Esophagus muscularis mucosa (tissue), 4 donors: ENCODE data around the gene CSNK1D. TPM values are rescaled to one million over a fixed set of nuclear protein-coding genes. Genes with fewer than 3 reads are reported as not detected.

Source experiments
- DNase-seq: peaks from one replicate; pipeline ENCODE4 v3.0.0-alpha.2; 2017; ENCODE audit errors: extremely low spot score
- H3K27ac ChIP-seq, 4 donors: fragments of 200-600 bp; sonication (generic); replicated peaks in 1 of 4; 1 replicate in 3 of 4; 2 replicates in 1 of 4; pipeline ENCODE4 v1.5.1; 2016 to 2019; ENCODE audit warnings: mild to moderate bottlenecking in 1 of 4
- H3K27me3 ChIP-seq, 4 donors: fragments of 200-600 bp; sonication (generic); one replicate each; pipeline versions ENCODE4 v1.5.1 to v1.6.0; 2016 to 2019
- H3K36me3 ChIP-seq, 4 donors: fragments of 200-600 bp; sonication (generic); one replicate each; pipeline ENCODE4 v1.5.1; 2016 to 2019
- H3K4me1 ChIP-seq, 4 donors: fragments of 200-600 bp; sonication (generic); one replicate each; pipeline ENCODE4 v1.5.1; 2016 to 2019
- H3K4me3 ChIP-seq, 4 donors: fragments of 200-600 bp; sonication (generic); 1 replicate in 2 of 4; 2 replicates in 2 of 4; pipeline ENCODE4 v1.5.1; 2016 to 2019; ENCODE audit warnings: mild to moderate bottlenecking in 4 of 4, moderate library complexity in 1 of 4
- H3K9me3 ChIP-seq, 4 donors: fragments of 200-600 bp; sonication (generic); 1 replicate in 3 of 4; 2 replicates in 1 of 4; pipeline ENCODE4 v1.5.1; 2016 to 2019
- EP300 ChIP-seq: sonication (generic); formaldehyde crosslinking; IDR thresholded peaks from one replicate; pipeline ENCODE4 v1.6.1; 2017; ENCODE audit warnings: antibody characterized with exemption
- POLR2A ChIP-seq: fragments of 450-650 bp; IDR thresholded peaks from one replicate; pipeline ENCODE4 v1.6.1; 2017; ENCODE audit warnings: antibody characterized with exemption, moderate library complexity, mild to moderate bottlenecking, low read depth
- POLR2AphosphoS5 ChIP-seq, 2 donors: sonication (generic); formaldehyde crosslinking; IDR thresholded peaks; one replicate each; pipeline ENCODE4 v1.6.1; 2017; ENCODE audit warnings: antibody characterized with exemption in 2 of 2
- WGBS: methylation state at CpG from one replicate; pipeline ENCODE4 v1.1.5; 2018; 5-methylcytosine and 5-hydroxymethylcytosine counted together
- intact Hi-C: fragments of 100-400 bp; cut with DNase I; formaldehyde crosslinking; loops from one replicate; pipeline ENCODE4 v1.15.1; 2023
- total RNA-seq, 4 donors: library from RNA; depleted of rRNA; stranded (reverse); fragments of >200 nt; gene quantifications; one replicate each; pipeline versions ENCODE4 v1.1.0 to v1.2.1, GENCODE V29; 2016
- TF ChIP-seq, protein P1 (sequence below), 3 experiments: fragments of 200-600 bp in 2 of 3; fragments of 450-650 bp in 1 of 3; sonication (generic) in 2 of 3; IDR thresholded peaks; one replicate each; pipeline ENCODE4 v1.5.1; 2017 to 2019; ENCODE audit warnings: antibody characterized with exemption in 3 of 3, mild to moderate bottlenecking in 2 of 3, moderate library complexity in 1 of 3

The CSNK1D gene
- total RNA-seq, 4 donors from 2014 or later, result 47.2 to 65.5 (median 61.0) TPM

- WGBS, result 94% methylated on average over 56 of the region's 59 CpGs
- peaks cover 6 to 33% (median 28%) of the 10 kb centered on the region in 4 donors for H3K36me3 ChIP-seq
- TF ChIP-seq POLR2AphosphoS5 (IDR thresholded peaks at IDR 0.05), result no peak
- TF ChIP-seq POLR2A, result no peak
- TF ChIP-seq, protein P1, sequence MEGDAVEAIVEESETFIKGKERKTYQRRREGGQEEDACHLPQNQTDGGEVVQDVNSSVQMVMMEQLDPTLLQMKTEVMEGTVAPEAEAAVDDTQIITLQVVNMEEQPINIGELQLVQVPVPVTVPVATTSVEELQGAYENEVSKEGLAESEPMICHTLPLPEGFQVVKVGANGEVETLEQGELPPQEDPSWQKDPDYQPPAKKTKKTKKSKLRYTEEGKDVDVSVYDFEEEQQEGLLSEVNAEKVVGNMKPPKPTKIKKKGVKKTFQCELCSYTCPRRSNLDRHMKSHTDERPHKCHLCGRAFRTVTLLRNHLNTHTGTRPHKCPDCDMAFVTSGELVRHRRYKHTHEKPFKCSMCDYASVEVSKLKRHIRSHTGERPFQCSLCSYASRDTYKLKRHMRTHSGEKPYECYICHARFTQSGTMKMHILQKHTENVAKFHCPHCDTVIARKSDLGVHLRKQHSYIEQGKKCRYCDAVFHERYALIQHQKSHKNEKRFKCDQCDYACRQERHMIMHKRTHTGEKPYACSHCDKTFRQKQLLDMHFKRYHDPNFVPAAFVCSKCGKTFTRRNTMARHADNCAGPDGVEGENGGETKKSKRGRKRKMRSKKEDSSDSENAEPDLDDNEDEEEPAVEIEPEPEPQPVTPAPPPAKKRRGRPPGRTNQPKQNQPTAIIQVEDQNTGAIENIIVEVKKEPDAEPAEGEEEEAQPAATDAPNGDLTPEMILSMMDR (IDR thresholded peaks at IDR 0.05), result no peak
- TF ChIP-seq EP300, result no peak
- H3K27me3 ChIP-seq, result no peaks in the 10 kb centered on the region
- DNase-seq, result no peak
- H3K9me3 ChIP-seq, result no peaks in the 10 kb centered on the region
- intact Hi-C loops, result loop anchor here (2.0 to 5.0 kb wide), 2 partner anchors 55 to 84 kb away; no protein-coding TSS in a partner anchor
- H3K4me1 ChIP-seq, result peaks cover 71 to 96% (median 89%) of the 10 kb centered on the region in 4 donors
- H3K4me3 ChIP-seq, result no peak overlapping the region
- H3K27ac ChIP-seq, result peak overlapping the region; percentile 81 to 89 (median 85)
These were observed 36.3 kb downstream of the CSNK1D start for GRCh38 chr17:82237083-82237745.

DNA sequence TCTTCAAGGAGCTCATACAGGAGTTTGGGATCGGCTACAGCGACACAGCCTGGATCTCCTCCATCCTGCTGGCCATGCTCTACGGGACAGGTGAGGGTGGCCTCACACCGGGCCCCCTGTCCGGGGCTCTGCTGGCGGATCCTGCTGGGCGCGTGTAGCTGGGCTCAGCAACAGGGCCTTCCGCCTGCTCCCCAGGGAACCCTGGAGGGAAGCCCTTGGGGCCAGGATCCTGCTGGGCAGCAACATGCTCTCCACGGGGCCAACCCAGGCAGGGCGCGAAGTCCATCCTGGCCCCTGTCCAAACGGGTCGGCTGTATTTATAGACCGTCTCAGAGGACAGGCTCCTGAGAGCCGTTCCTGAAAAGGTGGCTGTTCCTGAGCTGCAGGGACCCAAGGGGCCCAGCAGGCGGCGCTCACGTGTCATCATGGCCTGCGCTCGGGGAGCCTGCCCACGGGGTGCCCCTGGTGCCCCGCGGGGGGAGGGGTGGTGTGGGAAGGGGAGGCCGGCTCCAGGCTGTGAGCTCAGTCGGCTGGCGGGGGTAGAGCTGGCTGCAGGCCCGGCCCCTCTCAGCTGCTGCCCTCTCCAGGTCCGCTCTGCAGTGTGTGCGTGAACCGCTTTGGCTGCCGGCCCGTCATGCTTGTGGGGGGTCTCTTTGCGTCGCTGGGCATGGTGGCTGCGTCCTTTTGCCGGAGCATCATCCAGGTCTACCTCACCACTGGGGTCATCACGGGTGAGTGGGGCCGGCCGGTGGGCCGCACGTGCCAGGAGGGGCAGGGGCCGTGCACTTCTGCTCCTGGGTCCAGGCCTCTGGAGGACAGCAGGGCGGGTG, 37.1 kb downstream of the CSNK1D start:
- Histone ChIP-seq H3K36me3 (peaks cover 6 to 33% (median 28%) of the 10 kb centered on the region in 4 donors), H3K4me3 (peak overlapping the region in 1 of 4 donors; percentile 7), H3K27ac (peak overlapping the region; percentile 81 to 89 (median 85)), H3K4me1 (peaks cover 71 to 96% (median 89%) of the 10 kb centered on the region in 4 donors), H3K9me3 (no peaks in the 10 kb centered on the region), H3K27me3 (no peaks in the 10 kb centered on the region)
- intact Hi-C loops, result loop anchor here (2.0 to 5.0 kb wide), 2 partner anchors 56 to 84 kb away; no protein-coding TSS in a partner anchor
- peak; percentile 93 for DNase-seq
- WGBS, result 36% methylated on average over 17 of the region's 44 CpGs
- TF ChIP-seq POLR2AphosphoS5 (IDR thresholded peaks at IDR 0.05) (peak; percentile 41 to 59), EP300 (no peak)
- TF ChIP-seq, protein P1 (IDR thresholded peaks at IDR 0.05), result peak; percentile 95 to 99 (median 98)

GRCh38 chr17:82235775-82236141, 37.7 kb downstream of the CSNK1D start:
- Histone ChIP-seq H3K36me3 (peaks cover 6 to 33% (median 28%) of the 10 kb centered on the region in 4 donors), H3K4me1 (peaks cover 70 to 96% (median 89%) of the 10 kb centered on the region in 4 donors), H3K27me3 (no peaks in the 10 kb centered on the region), H3K4me3 (no peak overlapping the region), H3K27ac (peak overlapping the region; percentile 81 to 89 (median 85)), H3K9me3 (no peaks in the 10 kb centered on the region)
- peak; percentile 91 for DNase-seq
- TF ChIP-seq, protein P1 (IDR thresholded peaks at IDR 0.05), result no peak
- no peak for TF ChIP-seq EP300
- TF ChIP-seq POLR2AphosphoS5 (IDR thresholded peaks at IDR 0.05), result no peak
- TF ChIP-seq POLR2A, result no peak
- intact Hi-C loops, result loop anchor here (2.0 to 5.0 kb wide), 2 partner anchors 57 to 85 kb away; no protein-coding TSS in a partner anchor
- WGBS, result 34% methylated on average over 10 of the region's 15 CpGs

DNA sequence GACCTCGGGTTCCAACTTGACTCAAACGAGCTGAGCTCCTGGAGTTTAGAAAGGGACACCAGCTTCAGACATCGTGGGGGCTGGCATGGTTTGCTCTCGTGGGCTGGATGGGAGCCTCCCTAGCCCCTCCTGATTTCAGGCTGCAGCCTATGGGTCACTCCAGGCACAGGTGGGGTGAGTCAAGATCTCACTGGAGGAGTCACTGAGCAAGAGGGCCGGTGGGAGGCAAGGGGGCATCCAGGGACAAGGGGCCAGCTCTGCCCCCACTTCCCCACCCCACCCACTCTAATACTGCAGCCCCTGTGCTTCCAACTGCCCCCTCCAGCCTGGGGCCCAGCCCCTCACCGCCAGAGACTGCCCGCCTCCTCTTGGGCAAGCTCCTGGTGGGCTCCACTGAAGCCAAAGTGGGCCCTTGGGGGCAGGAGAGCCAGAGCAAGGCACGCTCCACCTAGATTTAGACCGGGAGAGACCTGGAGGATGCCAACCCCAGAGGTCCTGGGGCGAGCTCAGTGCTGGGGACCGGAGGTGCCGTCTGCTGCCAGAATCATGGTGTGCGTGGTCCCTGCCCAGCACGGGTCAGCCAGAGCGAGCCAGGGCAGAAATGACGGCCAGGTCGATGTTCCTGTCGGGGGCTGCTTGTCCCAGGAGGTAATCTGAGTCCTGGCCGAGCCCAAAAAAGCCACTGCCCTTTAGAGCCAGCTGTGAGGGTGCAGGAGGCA, 38.3 kb downstream of the CSNK1D start:
- H3K36me3 ChIP-seq, result peaks cover 6 to 33% (median 28%) of the 10 kb centered on the region in 4 donors
- intact Hi-C loops, result loop anchor here (5.0 kb wide), 1 partner anchor 57 kb away; no protein-coding TSS in a partner anchor
- TF ChIP-seq POLR2AphosphoS5 (IDR thresholded peaks at IDR 0.05) (no peak), POLR2A (no peak), EP300 (no peak)
- TF ChIP-seq, protein P1 (IDR thresholded peaks at IDR 0.05), result no peak
- H3K4me3 ChIP-seq, result no peak overlapping the region
- DNase-seq, result no peak
- H3K27ac ChIP-seq, result peak overlapping the region; percentile 81 to 89 (median 85)
- no peaks in the 10 kb centered on the region for H3K9me3 ChIP-seq
- H3K4me1 ChIP-seq, result peaks cover 70 to 96% (median 89%) of the 10 kb centered on the region in 4 donors
- no peaks in the 10 kb centered on the region for H3K27me3 ChIP-seq
- WGBS, result 73% methylated on average over 19 of the region's 19 CpGs
